GM18520 (cell line): ENCODE measurements around the gene TMEM135.
"Not testable (repeated sequence)": the region's sequence is repeated elsewhere in the genome, so short reads cannot be mapped to it uniquely, and the experiment has no call there.

Experiments
- ATAC-seq: cut with Tn5 transposase; IDR thresholded peaks from one replicate; pipeline ENCODE4 v1.9.1; 2021; ENCODE audit not compliant: unreplicated experiment

Gene TMEM135

DNA sequence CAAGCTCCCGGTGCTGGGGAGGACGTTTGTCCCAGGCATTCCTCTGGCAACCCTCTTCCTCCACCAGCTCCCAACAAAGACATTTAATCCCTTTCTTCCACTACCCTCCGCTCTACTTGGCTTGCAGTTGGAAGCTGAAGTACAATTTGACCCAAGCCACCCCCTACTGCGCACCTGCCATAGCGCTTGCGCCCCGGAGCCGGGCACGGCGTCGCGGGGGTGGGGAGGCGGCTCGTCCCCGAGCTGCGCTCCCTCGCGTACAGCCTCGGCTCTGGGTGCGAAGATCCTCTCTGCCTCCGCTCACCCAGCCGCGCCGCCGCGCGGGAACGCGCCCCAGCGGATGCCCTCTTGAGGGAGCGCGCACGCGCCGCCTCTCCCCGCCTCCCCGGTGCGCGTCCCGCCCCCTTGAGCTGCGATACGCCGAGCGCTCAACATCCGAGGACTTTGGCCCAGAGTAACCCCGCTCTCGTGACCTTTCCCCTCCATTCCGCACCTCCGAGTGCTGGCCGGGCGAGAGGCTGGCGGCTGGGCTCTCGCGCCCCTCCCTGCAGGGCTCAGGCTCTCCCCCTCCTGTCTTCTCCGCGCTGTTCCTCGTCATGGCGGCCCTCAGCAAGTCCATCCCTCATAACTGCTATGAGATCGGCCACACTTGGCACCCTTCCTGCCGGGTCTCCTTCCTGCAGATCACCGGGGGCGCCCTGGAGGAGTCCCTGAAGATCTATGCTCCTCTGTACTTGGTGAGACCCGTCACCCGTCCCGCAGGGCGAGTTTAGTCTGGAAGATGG, at the start of gene TMEM135:
Gene TMEM135, plus strand, starts transcription at position 485 of the 785 bp plus-strand sequence. Its CDS starts 112 bp downstream, at position 597.
- ATAC-seq = peak; percentile 99

DNA sequence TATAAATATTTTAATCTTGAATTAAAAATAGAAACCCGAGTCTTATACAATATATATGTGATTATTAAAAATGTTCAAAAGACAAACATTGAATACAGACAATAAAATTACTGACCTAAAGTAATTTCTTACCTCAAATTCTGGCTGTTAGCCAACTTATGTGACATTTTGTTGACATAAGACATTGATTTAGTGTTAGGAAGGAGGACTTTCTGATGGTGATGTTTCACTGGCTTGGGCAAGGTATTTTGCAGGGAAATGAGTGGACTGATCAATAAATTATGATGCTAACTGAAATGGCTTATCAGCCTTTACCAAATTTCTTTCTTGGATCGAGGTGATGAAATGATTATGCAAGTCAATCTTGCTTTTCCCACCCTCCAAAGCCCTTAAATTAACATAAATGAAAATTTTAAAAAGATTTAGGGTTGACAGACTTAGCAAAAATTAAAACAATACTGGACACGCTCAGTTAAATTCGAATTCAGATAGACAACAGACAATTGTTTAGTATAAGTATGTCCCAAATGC, 49.3 kb upstream of the TMEM135 start:
- ATAC-seq = no peak

DNA sequence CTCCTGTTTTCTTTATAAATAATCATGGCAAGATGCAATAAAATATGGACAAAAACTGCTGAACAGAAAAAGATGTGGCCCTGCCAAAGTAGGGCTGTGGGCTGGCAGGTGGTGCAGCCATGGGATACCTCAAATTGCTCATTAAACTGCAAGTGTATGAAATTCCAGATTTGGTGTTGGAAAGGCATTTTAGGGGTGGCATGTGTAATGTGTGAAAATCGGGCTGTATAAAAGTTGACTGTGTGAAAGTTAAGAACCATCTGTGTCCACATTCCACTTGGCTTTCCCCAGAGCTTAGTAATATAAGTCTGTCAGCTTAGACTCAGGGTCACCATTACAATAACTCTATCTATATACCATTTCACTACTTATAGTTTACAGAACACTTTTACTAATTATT, 47.7 kb upstream of the TMEM135 start:
- no peak for ATAC-seq

DNA sequence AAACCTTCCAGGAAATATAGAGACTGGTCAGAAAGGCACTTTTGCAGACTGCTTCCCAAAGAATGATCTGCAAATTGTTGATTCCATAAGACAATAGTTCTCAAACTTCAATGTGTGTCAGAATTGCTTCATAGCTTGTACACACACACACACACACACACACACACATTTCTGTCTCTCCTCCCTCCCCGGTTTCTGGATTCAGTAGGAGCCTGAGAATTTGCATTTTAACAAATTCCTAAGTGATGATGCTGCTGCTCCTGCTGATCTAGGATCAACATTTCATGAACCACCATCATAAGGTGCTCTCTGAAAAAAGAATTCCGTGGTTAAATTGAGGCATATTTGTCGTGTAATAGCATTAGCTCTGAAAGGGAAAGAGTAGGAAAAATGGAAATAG, 47.2 kb upstream of the TMEM135 start:
- ATAC-seq = no peak

DNA sequence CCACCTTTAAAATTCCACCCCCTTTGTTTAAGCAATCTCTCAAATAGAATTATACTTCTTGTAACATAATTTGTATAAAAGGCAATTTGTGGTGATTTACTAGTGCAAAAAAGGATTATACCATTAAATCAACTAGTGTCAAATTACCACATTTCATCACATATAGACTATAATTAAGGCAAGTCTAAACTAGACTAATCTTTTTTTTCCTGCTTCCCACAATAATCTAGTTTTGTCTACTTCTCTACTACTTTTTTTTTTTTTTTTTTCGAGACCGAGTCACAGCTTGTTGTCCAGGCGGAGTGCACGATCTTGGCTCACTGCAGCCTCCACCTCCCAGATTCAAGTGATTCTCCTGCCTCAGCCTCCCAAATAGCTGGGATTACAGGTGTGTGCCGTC, 46.4 kb upstream of the TMEM135 start:
- no peak for ATAC-seq

DNA sequence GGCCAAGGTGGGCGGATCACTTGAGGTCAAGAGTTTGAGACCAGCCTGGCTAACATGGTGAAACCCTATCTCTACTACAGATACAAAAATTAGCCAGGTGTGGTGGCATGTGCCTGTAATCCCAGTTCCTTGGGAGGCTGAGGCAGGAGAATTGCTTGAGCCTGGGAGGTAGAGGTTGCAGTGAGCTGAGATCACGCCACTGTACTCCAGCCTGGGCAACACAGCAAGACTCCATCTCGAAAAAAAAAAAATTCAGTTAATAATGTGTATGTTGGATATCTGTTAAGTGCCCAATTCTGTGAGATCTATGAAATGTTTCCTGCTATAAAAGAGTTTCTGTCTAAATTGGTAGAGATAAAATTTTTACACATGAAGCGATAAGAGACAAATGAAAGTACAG, 45.4 kb upstream of the TMEM135 start:
- not testable (repeated sequence) for ATAC-seq

DNA sequence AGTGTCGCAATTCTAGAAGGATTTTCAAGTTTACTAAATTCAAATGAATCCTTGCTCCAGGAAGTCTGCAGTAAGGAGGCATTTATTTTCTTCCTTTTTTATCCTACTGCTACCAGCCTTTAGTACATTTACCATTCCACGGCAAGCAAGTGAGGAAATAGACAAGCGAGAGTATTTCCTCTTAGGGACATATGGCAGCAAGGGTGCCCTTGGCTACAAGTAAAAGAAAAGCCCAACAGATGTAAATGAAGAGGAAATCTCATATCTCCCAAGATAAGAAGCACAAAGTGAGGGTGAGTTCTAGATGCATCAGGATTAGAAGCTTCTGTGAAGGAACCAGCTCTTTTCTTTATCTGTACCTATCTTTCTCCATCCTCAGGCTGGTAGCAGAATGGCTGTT, 44.7 kb upstream of the TMEM135 start:
- ATAC-seq = no peak

DNA sequence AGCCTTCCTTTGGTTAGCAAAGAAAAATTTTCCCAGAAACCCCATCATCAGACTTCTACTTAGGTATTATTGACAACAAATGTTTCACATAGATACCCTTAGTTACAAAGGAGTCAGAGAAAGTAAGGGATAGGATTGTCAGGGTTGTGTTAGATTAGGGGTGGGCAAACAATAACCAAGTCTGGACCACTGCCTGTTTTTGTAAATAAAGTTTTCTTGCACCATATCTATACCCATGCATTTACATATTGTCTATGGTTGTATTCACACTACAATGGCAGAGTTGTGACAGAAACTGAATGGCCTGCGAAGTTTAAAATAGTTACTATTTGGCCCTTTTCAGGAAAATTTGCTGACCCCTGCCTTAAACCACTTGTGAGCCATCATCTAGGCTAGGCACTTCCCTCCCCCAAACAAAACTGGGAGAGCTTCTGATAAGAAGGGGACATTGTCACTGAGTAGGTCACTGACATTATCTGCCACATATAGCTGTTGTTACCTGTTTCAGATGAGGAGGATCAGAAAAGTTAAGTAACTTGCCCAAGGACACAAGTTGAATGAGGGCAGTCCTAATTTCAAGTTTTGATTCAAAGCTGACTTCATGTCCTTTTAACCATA, 40.7 kb upstream of the TMEM135 start:
- no peak for ATAC-seq

DNA sequence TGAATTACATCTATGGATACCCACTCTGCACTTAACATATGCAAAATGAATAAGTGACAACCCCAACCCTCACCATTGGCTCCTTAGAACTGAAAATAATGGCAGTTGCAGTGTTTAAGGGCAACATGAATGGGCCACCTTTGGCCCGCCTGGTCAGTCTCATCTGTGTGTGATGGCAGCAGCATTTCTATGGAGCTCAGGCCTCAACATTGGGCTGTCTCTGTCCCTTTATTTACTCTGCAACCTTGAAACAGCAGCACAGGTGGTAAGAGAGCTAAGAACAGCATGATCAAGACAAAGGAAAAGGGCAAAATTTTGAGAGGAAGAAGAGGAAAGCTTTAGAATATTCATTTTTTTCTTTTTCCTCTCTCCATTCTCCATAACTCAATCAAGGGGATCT, 38.3 kb upstream of the TMEM135 start:
- no peak for ATAC-seq

DNA sequence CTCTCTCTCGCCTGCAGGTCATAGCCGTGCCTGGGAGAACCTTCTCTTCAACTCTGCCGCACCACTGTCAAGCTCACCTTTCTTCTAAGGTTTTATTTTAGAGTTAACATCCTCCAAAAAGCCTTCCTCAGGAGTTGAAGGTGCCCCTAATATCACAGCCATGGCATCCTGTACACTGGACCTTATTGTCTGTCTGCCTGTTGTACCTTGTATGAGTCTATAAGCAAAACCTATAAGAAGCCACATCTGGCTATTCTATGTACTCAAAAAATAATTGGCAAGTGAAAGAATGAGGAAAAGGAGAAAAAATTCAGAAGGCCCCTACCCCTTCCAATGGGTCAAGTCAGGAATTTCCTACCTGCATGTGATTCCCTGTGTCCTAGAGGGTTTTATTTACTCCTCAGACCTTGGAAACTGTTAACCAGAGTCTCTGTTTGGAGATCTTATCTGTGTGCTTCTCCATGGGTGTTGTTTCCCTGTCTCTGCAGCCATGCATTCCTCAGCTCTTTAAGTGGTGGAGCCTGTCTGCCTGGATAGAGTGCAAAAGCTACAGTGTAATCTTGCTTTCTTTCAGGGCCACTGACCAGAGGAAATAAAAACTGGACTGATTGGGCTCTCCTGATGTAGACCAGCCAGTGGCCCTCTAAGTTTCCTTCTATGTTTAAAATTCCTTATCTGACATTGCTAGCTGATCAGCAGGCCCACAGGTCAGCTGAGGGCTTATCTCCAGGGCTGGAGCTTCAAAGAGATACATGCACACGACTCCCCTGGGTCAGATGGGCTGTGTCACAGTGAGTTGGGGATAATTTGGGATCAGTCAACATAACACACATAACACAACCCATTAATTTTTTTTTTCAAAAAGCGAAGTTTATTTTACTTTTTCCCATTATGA, 37.6 kb upstream of the TMEM135 start:
- no peak for ATAC-seq

DNA sequence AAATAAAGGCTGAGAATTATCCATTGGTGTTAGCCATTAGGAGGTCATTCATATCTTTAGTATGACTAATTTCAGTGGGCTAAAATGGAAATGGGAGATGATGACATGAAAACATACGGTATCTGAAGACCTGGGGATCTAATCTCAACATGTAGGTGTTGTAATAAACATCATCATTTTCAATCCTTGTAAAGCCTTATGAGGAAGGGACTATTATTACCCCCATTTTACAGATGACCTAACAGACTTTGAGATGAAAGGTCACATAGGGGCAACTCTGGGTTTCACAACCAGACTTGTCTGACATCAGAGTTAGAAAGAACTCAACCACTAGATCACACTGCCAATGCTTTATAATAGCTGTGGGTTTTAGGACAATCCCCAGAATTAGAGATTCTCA, 34.8 kb upstream of the TMEM135 start:
- no peak for ATAC-seq

DNA sequence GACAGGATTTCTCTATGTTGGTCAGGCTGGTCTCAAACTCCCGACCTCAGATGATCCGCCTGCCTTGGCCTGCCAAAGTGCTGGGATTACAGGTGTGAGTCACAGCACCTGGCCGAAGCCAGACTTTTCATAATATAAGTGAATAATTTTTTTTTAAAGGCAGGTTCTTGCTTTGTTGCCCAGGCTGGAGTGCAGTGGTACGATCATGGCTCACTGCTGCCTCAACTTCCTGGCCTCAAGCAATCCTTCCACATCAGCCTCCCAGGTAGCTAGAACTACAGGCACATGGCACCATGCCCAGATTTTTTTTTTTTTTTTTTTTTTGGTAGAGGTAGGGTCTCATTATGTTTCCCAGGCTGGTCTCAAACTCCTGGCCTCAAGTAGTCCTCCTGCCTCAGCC, 33.5 kb upstream of the TMEM135 start:
- ATAC-seq = not testable (repeated sequence)

DNA sequence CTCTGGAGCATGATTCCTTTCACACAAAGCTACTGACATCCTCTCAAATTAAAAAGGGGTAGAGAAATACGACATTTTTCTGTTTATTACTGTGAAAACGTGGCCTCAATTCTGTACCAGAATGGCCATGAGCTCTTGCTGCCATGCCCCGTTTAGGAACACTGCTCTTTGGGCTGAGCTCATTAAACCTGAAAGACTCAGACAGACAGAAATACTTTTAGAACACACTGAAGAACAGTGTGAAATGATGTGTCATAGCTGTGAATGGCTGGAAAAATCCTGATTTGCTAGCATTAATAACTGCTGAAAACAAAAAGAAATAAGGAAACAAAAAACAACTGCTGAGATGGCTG, 32.2 kb upstream of the TMEM135 start:
- ATAC-seq = no peak

DNA sequence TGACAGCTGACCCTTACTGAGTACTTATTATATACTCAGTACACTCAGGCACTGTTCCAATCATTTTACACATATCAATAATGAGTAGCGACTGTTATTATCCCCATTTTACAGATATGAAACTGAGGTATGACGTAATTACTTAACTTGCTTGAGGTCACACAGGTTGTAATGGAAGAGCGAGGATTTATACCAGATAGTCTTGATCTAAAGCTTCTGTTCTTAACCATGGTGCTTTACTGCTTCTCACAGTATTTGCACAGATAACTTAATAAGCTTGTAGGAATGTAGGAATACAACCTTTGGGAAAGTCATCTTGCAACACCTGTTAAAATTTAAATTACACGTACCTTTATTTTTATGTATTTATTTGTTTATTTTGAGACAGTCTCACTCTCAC, 31.7 kb upstream of the TMEM135 start:
- no peak for ATAC-seq

DNA sequence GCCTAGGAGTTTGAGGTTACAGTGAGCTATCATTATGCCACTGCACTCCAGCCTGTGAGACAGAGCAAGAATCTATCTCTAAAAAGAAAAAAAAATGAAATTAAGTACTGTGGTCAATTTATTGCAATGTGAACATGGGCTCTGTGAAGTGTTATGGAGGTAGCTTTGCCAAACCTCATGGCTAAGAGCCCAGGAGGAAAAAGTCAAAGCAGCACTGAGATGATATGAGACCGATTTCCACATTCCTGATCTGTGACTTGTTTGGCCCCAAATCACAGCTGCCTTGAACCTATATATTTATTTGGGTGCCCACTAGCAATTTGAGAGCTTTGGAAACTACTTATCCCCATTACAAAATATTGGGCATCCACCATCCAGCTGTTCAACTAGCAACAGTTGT, 29.8 kb upstream of the TMEM135 start:
- ATAC-seq = no peak

DNA sequence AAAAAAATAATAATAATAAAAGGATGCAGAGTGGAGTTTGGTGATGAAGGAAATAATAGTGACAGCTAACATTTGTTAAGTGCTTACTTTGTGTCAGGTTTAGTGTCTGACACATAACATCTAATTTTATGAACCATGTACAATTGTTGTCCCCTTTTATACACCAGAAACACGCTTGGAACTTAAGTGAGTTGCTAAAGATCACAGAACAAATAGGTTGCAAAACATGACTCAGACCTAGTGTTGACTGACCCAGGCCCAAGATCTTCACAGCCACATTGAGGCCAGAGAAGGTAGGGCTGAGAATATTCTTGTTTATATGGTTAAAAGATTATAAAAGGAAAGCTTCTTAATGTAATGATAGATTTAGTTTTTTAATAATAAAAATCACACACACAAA, 25.6 kb upstream of the TMEM135 start:
- ATAC-seq = no peak

DNA sequence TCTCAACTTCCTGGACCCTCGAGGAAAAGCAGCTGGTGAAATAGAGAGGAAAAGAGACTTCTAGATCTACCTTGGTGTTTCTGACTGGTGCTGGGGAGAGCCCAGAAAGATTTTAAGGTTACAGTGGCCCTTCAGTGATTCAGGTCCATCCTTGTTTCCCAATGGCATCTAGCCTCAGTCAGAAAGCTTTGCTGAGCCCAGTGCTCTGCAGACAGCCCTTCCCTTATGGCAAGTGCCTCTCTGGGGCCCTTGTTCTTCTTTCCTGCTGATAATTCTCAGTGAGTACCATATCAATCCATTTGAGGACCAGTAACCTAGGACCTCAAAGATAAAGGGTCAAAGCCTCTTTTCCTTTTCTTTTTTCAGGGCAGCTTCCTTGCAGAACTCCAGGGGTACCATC, 25.1 kb upstream of the TMEM135 start:
- no peak for ATAC-seq

DNA sequence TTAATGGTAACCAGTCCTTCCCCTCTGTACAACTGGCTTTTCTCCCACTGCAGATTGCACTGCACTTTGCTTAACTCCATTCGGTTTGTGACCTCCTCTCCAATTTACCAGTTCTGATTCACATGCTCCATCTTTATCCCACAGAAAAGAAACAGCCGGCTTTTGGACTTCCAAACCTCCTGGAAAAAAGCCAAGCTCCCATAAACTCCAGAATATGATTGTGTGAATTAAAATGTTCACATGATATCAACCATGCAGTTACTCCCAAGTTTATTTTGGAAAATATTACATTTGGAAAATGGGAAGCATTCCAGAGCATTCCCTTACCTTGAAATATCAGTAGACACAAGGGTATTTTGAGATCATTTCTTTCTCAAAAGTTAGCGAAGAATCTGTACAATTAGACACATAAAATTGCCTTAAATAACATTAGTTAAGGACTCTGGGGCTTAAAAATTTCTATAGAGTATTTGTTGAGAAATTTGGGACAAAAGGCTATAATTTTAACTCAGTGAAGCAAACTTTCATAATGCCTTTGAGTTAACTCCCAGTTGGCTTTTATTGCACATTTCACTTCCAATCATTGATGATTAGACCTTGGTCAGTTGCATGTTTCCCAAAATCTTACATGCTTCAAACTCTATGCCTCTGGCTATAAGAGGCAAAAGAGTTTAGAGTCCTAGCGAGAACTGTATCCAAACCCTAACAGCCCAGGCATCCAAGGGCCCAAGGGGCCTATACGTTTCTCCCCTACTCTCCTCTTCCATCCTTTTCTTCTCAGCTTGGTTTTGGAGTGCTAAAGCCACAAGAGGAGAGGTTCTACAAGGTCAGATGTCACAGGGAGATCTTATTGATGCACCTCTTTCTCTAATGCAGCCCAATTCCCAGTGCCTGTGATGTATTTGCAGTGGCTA, 23.6 kb upstream of the TMEM135 start:
- no peak for ATAC-seq

DNA sequence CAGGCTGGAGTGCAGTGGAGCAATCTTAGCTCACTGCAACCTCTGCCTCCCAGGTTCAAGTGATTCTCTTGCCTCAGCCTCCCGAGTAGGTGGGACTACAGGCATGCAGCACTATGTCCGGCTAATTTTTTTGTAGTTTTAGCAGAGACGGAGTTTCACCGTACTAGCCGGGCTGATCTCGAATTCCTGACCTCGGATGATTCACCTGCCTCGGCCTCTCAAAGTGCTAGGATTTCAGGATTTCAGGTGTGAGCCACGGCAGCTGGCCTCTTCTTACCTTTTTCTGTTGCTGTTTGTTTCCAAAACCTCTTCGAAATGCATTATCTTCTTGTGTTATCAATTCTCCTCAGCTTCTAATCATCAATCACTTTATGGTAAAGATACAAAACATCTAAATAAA, 22.1 kb upstream of the TMEM135 start:
- ATAC-seq = no peak

DNA sequence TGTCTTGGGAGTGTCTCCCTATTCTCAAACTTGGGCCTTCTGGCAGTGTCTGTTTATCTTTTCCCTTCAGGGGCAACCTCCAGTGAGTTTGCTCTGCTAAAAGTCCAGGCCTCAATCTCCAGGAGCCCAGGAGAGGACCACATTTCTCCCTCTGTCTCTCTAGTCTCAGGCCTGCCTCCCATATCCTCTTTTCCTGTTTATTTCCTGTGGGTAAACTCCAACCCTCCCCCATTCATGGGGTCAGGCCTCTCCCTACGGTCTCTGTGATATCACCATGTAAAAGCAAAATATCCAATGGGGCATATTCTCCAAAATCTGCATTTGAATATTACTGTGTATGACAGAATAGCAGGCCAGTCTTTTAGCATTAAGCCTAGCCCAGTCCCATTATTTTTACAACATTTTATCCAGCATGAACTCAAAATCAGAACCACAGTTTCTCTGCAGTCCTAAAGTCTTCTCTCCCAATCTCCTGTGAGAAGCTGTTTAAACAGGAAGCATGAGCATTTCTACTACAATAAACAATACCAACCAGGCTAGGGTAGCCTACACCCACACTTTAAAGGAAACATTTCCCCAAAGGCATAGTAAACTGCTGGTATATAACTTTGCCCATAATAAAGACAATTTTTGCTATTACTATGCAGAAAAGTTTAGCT, 18.0 kb upstream of the TMEM135 start:
- ATAC-seq = no peak
